ENCODE measurements around the gene SHROOM3. TPM values are rescaled to one million over a fixed set of nuclear protein-coding genes. Genes with fewer than 3 reads are reported as not detected.

SHROOM3 gene
- total and polyA plus RNA-seq, 2 donors (not counting 3 experiments of a cell fraction or from before 2014, with no cell fraction given): 2.7 to 6.7 TPM

DNA sequence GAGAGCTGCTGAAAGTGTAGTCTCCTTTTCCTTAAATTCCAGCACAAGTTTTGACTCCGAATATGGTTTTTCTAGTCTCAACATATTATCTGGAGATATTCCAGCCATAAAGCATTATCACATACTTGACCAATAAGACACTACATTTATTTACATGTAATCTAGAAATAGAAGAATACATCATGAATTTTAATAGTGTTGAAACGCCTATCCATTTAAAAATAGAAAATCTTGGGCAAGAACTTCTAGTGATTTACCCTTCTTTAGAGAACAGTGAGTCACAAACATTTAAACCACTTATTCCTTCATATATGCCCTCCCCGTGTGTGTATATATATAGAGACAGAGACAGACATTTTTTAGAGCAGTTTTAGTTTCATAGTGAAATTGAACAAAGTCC lies 301.4 kb downstream of the SHROOM3 start:
- no peak overlapping the region for H3K4me3 ChIP-seq (replicated peaks in 1 of 3; ENCODE audit: insufficient read depth in 1 of 3, low read depth in 1 of 3, low read length in 3 of 3)
- no peak for TF ChIP-seq FOS (IDR thresholded peaks at IDR 0.05; ENCODE audit: borderline replicate concordance, insufficient read depth, low read length)
- TF ChIP-seq MYC (IDR thresholded peaks at IDR 0.05; ENCODE audit: low read depth, low read length): no peak
- TF ChIP-seq POLR2AphosphoS5 (IDR thresholded peaks at IDR 0.05; ENCODE audit: insufficient read depth, low read depth, low read length): no peak
- TF ChIP-seq GATA2 (IDR thresholded peaks at IDR 0.05; ENCODE audit: insufficient read depth, insufficient read length, low read depth, low read length): no peak
- TF ChIP-seq, protein P1, sequence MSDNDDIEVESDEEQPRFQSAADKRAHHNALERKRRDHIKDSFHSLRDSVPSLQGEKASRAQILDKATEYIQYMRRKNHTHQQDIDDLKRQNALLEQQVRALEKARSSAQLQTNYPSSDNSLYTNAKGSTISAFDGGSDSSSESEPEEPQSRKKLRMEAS (IDR thresholded peaks at IDR 0.05; ENCODE audit: insufficient read depth, insufficient read length): no peak
- no peak for TF ChIP-seq JUN (IDR thresholded peaks at IDR 0.05; ENCODE audit: borderline replicate concordance, insufficient read depth, insufficient read length, low read depth)
- H2AFZ ChIP-seq (ENCODE audit: low read depth, low read length): no peak overlapping the region
- H3K27me3 ChIP-seq (ENCODE audit: control insufficient read depth in 2 of 2, insufficient read depth in 2 of 2, low read length in 2 of 2): no peaks in the 10 kb centered on the region
- H3K36me3 ChIP-seq (ENCODE audit: control insufficient read depth in 2 of 2, extremely low read depth in 1 of 2, insufficient read depth in 2 of 2, low read length in 2 of 2): peaks cover 0 to 4% of the 10 kb centered on the region in 2 experiments
- FAIRE-seq (no peak), DNase-seq (ENCODE audit: low read depth, low spot score) (no peak)
- peaks cover 11% of the 10 kb centered on the region for H3K4me1 ChIP-seq (ENCODE audit: control insufficient read depth, extremely low read depth, insufficient read depth, low read length)
- H4K20me1 ChIP-seq (replicated peaks; ENCODE audit: control insufficient read depth, extremely low read depth, insufficient read depth, low read length): no peaks in the 10 kb centered on the region
- no peaks in the 10 kb centered on the region for H3K9me1 ChIP-seq (replicated peaks; ENCODE audit: control insufficient read depth, extremely low read depth, insufficient read depth, low read length)
- no TSS peak for BruUV-seq (replicated peaks)
- H3K79me2 ChIP-seq (ENCODE audit: control insufficient read depth, insufficient read depth, low read length): no peaks in the 10 kb centered on the region
- intact Hi-C loops (cut with micrococcal nuclease) (no loop called here), dilution Hi-C loops (cut with MboI; ENCODE audit: extremely low pct_ligation_motif_present, low sequenced_read_pairs) (no loop called here)
- CTCF ChIA-PET: no interaction called here
- POLR2A ChIA-PET: no interaction called here
- H3K9ac ChIP-seq (replicated peaks; ENCODE audit: extremely low read depth, insufficient read depth, low read length): no peak overlapping the region
- no peaks in the 10 kb centered on the region for H3K9me3 ChIP-seq (replicated peaks; ENCODE audit: control insufficient read depth, insufficient read depth, low read length)
- H3K4me2 ChIP-seq (ENCODE audit: insufficient read depth, low read length): no peak overlapping the region
- no peak overlapping the region for H3K27ac ChIP-seq (ENCODE audit: insufficient read depth, low read depth, low read length)

DNA sequence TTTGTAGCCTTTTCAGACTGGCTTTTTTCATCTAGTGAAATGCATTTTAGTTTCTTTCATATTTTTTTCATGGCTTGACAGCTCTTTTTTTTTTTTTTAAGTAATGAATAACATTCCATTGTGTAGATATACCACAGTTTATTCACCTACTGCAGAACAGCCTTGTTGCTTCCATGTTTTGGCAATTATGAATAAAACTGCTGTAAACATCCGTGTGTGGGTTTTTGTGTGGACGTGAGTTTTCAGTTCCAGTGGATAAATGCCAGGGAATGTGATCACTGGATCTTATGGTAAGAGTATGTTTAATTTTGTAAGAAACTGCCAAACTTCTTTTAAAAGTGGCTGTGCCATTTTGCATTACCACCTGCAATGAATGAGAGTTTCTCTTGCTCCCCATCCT lies 302.2 kb downstream of the SHROOM3 start:
- intact Hi-C loops (cut with micrococcal nuclease): no loop called here
- ChIA-PET CTCF (interaction anchor here (1.6 kb wide), 1 partner anchor 232 kb away, joined by 7 read pairs; no protein-coding TSS in a partner anchor), POLR2A (no interaction called here)
- Histone ChIP-seq H3K27me3 (ENCODE audit: control insufficient read depth in 2 of 2, insufficient read depth in 2 of 2, low read length in 2 of 2) (no peaks in the 10 kb centered on the region), H3K4me2 (ENCODE audit: insufficient read depth, low read length) (no peak overlapping the region), H3K9me1 (replicated peaks; ENCODE audit: control insufficient read depth, extremely low read depth, insufficient read depth, low read length) (no peaks in the 10 kb centered on the region), H3K27ac (ENCODE audit: insufficient read depth, low read depth, low read length) (no peak overlapping the region), H3K4me3 (replicated peaks in 1 of 3; ENCODE audit: insufficient read depth in 1 of 3, low read depth in 1 of 3, low read length in 3 of 3) (no peak overlapping the region), H3K9ac (replicated peaks; ENCODE audit: extremely low read depth, insufficient read depth, low read length) (no peak overlapping the region), H4K20me1 (replicated peaks; ENCODE audit: control insufficient read depth, extremely low read depth, insufficient read depth, low read length) (no peaks in the 10 kb centered on the region), H3K9me3 (replicated peaks; ENCODE audit: control insufficient read depth, insufficient read depth, low read length) (no peaks in the 10 kb centered on the region), H3K4me1 (ENCODE audit: control insufficient read depth, extremely low read depth, insufficient read depth, low read length) (peaks cover 11% of the 10 kb centered on the region), H3K36me3 (ENCODE audit: control insufficient read depth in 2 of 2, extremely low read depth in 1 of 2, insufficient read depth in 2 of 2, low read length in 2 of 2) (peaks cover 0 to 4% of the 10 kb centered on the region in 2 experiments), H2AFZ (ENCODE audit: low read depth, low read length) (peak overlapping the region; percentile 16), H3K79me2 (ENCODE audit: control insufficient read depth, insufficient read depth, low read length) (no peaks in the 10 kb centered on the region)
- FAIRE-seq (no peak), DNase-seq (ENCODE audit: low read depth, low spot score) (no peak)
- dilution Hi-C loops (cut with MboI; ENCODE audit: extremely low pct_ligation_motif_present, low sequenced_read_pairs): no loop called here
- TF ChIP-seq POLR2A (IDR thresholded peaks at IDR 0.05; ENCODE audit: low read depth, low read length): no peak
- no peak for TF ChIP-seq FOS (IDR thresholded peaks at IDR 0.05; ENCODE audit: borderline replicate concordance, insufficient read depth, low read length)
- TF ChIP-seq, protein P2, sequence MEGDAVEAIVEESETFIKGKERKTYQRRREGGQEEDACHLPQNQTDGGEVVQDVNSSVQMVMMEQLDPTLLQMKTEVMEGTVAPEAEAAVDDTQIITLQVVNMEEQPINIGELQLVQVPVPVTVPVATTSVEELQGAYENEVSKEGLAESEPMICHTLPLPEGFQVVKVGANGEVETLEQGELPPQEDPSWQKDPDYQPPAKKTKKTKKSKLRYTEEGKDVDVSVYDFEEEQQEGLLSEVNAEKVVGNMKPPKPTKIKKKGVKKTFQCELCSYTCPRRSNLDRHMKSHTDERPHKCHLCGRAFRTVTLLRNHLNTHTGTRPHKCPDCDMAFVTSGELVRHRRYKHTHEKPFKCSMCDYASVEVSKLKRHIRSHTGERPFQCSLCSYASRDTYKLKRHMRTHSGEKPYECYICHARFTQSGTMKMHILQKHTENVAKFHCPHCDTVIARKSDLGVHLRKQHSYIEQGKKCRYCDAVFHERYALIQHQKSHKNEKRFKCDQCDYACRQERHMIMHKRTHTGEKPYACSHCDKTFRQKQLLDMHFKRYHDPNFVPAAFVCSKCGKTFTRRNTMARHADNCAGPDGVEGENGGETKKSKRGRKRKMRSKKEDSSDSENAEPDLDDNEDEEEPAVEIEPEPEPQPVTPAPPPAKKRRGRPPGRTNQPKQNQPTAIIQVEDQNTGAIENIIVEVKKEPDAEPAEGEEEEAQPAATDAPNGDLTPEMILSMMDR (IDR thresholded peaks at IDR 0.05; ENCODE audit: extremely low read depth in 1 of 2, insufficient read depth in 1 of 2, low read depth in 1 of 2, low read length in 2 of 2): no peak
- no peak for TF ChIP-seq JUN (IDR thresholded peaks at IDR 0.05; ENCODE audit: borderline replicate concordance, insufficient read depth, insufficient read length, low read depth)
- TF ChIP-seq GATA2 (IDR thresholded peaks at IDR 0.05; ENCODE audit: insufficient read depth, insufficient read length, low read depth, low read length): no peak
- TF ChIP-seq POLR2AphosphoS5 (IDR thresholded peaks at IDR 0.05; ENCODE audit: insufficient read depth, low read depth, low read length): no peak
- TF ChIP-seq MYC (IDR thresholded peaks at IDR 0.05; ENCODE audit: low read depth, low read length): no peak
- TF ChIP-seq, protein P1 (IDR thresholded peaks at IDR 0.05; ENCODE audit: insufficient read depth, insufficient read length): no peak
- TF ChIP-seq EZH2 (IDR thresholded peaks at IDR 0.05; ENCODE audit: borderline replicate concordance, low read depth, low read length, severe bottlenecking): no peak
- no TSS peak for BruUV-seq (replicated peaks)

Data from endothelial cell of umbilical vein (primary cell).